Prostate gland (tissue), 2 donors: ENCODE data around the gene MFGE8. TPM values are rescaled to one million over a fixed set of nuclear protein-coding genes. Genes with fewer than 3 reads are reported as not detected.

Experiments used
- DNase-seq: peaks from one replicate; pipeline ENCODE4 v3.0.0-alpha.2; 2019; ENCODE audit warnings: low spot score
- H3K27ac ChIP-seq, 2 donors: fragments of 200-600 bp; sonication (generic); 2 replicates each; pipeline ENCODE4 v1.5.1; 2017 to 2019
- H3K27me3 ChIP-seq: fragments of 200-600 bp; sonication (generic); replicated peaks from 2 replicates; pipeline ENCODE4 v1.5.1; 2019; ENCODE audit not compliant: insufficient read depth
- H3K36me3 ChIP-seq, 2 donors: fragments of 200-600 bp; sonication (generic); 1 replicate in 1 of 2; 2 replicates in 1 of 2; pipeline versions ENCODE4 v1.5.1 to v1.8.1; 2017 to 2019
- H3K4me1 ChIP-seq: fragments of 200-600 bp; sonication (generic); replicated peaks from 2 replicates; pipeline ENCODE4 v1.5.1; 2019
- H3K4me3 ChIP-seq, 2 donors: fragments of 200-600 bp; sonication (generic); 2 replicates each; pipeline ENCODE4 v1.5.1; 2017 to 2019
- H3K9me3 ChIP-seq: fragments of 200-600 bp; sonication (generic); 2 replicates; pipeline ENCODE4 v1.5.1; 2017
- POLR2A ChIP-seq: fragments of 450-650 bp; IDR thresholded peaks from one replicate; pipeline ENCODE4 v1.6.1; 2016; ENCODE audit warnings: antibody characterized with exemption, mild to moderate bottlenecking
- POLR2AphosphoS5 ChIP-seq: sonication (generic); formaldehyde crosslinking; IDR thresholded peaks from one replicate; pipeline ENCODE4 v1.6.1; 2017; ENCODE audit warnings: antibody characterized with exemption
- WGBS: methylation state at CpG from one replicate; pipeline ENCODE4 v1.1.5; 2018; 5-methylcytosine and 5-hydroxymethylcytosine counted together
- intact Hi-C: fragments of 100-400 bp; cut with DNase I; formaldehyde crosslinking; loops from one replicate; pipeline ENCODE4 v1.14.2; 2022
- total RNA-seq, 2 donors: library from RNA; depleted of rRNA; stranded (reverse); fragments of >200 nt; gene quantifications; one replicate each; pipeline ENCODE4 v1.1.0, GENCODE V29; 2016
- TF ChIP-seq, protein P1 (sequence below), 4 experiments: fragments of 200-600 bp in 2 of 4; fragments of 450-650 bp in 2 of 4; sonication (generic) in 2 of 4; IDR thresholded peaks; 1 replicate in 3 of 4; 2 replicates in 1 of 4; pipeline ENCODE4 v1.5.1; 2016 to 2019; ENCODE audit warnings: antibody characterized with exemption in 4 of 4, mild to moderate bottlenecking in 2 of 4, moderate library complexity in 2 of 4

The MFGE8 gene
- total RNA-seq, 2 donors from 2014 or later: 63.1 to 263 TPM

DNA sequence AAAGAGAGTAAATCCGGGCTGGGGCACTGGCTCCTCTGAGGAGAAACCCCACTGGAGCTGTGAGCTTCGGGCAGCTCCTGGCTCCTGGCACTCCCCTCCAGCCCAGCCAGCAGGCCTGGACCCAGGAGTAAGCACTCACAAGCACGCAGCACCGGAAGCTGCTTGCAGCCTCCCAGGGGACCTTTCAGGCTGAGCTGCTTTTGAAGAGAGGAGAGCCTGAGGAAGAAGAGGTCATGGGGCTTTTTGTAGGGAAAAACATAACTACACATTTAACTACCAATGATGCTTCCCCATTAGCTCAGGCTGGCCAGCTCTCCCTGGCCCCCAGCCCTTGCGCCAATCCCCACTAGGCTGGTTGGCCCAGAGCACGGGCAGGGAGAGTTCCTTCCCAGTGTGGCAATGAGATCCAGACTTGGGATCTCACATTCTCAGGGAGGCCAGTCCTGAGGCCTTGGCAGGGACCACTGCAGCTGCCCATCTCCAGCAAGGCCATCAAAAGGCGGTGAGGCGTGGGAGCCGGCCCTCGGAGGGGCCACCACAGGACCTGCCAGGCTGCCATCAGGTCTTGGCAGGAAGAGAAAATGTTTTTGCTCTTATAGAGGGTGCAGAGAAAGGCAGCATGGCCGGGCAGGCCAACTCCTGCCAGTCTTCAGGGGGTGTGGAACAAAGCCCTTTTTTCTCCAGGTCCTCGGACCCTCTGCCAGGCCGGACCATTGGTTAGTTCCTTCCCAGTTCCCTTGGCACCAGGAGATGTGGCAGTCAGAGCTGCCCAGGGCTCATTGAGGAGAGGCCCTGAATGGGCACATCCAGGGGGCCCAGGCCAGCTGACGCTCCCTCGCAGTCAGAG, 41.5 kb upstream of the MFGE8 start:
- no peak for DNase-seq
- no peak for TF ChIP-seq POLR2AphosphoS5
- TF ChIP-seq, protein P1, sequence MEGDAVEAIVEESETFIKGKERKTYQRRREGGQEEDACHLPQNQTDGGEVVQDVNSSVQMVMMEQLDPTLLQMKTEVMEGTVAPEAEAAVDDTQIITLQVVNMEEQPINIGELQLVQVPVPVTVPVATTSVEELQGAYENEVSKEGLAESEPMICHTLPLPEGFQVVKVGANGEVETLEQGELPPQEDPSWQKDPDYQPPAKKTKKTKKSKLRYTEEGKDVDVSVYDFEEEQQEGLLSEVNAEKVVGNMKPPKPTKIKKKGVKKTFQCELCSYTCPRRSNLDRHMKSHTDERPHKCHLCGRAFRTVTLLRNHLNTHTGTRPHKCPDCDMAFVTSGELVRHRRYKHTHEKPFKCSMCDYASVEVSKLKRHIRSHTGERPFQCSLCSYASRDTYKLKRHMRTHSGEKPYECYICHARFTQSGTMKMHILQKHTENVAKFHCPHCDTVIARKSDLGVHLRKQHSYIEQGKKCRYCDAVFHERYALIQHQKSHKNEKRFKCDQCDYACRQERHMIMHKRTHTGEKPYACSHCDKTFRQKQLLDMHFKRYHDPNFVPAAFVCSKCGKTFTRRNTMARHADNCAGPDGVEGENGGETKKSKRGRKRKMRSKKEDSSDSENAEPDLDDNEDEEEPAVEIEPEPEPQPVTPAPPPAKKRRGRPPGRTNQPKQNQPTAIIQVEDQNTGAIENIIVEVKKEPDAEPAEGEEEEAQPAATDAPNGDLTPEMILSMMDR (IDR thresholded peaks at IDR 0.05): no peak
- TF ChIP-seq POLR2A: no peak
- WGBS: 80% methylated on average over 15 of the region's 15 CpGs

DNA sequence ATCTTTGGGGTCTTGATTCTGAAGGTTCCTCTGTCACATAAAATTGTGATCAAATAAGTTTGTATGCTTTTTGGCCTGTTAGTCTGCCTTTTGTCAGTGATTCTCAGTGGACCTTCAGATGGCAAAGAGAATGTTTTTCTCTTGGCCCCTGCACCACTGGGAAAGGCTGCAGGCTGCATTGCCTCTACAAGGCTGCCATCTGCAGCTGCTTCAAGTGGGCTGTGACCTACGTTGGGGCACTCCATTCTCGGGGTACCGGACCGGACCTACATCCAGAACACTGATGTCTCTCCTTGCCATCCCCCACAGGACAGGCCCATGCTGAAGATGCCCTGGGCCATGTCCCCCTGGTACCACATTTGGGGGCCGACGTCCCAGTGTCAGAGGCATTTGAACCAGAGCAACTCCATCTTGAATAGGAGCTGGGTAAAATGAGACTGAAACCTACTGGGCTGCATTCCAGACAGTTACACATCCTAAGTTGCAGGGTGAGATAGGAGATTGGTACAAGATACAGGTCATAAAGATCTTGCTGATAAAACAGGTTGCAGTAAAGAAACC, 37.5 kb upstream of the MFGE8 start:
- WGBS: 86% methylated on average over 6 of the region's 6 CpGs
- H3K27ac ChIP-seq: no peak overlapping the region
- H3K4me1 ChIP-seq: no peaks in the 10 kb centered on the region
- DNase-seq: no peak
- no peaks in the 10 kb centered on the region for H3K9me3 ChIP-seq
- no peaks in the 10 kb centered on the region for H3K36me3 ChIP-seq
- H3K27me3 ChIP-seq: no peaks in the 10 kb centered on the region
- H3K4me3 ChIP-seq: no peak overlapping the region
- intact Hi-C loops: no loop called here
- no peak for TF ChIP-seq POLR2A
- TF ChIP-seq, protein P1 (IDR thresholded peaks at IDR 0.05): no peak
- no peak for TF ChIP-seq POLR2AphosphoS5

More for the DNA sequence above, 41.5 kb upstream of the MFGE8 start:
- Histone ChIP-seq H3K27me3 (no peaks in the 10 kb centered on the region), H3K4me1 (no peaks in the 10 kb centered on the region), H3K27ac (no peak overlapping the region), H3K36me3 (no peaks in the 10 kb centered on the region), H3K4me3 (no peak overlapping the region), H3K9me3 (no peaks in the 10 kb centered on the region)
- intact Hi-C loops: no loop called here

DNA sequence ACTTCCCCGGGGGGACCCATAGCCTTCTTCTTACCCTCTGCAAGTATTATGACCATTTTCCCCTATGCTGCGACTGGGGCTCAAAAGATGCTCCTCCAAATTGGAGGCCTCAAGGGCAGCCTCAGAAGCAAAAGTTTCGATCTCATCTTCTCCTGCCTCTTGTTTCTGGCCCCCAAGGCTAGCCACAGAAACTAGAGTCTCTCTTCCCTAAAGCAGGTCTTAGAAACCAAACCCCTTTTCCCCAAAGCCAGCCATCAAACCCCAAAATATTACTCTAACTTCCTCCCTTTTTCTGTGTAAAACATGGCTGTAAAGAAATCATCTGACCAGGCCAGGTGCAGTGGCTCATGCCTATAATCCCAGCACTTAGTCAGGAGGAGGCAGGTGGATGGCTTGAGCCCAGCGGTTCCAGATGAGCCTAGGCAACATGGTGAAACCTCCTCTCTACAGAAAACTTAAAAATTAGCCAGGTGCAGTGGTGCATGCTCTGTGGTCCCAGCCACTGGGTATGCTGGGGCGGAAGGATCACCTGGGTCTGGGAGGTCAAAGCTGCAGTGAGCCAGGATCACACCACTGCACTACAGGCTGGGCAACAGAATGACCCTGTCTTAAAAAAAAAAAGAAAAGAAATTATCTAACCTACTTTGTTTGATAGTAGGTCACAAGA, 36.7 kb upstream of the MFGE8 start:
- intact Hi-C loops: no loop called here
- DNase-seq: no peak
- 97% methylated on average over 5 of the region's 5 CpGs for WGBS
- TF ChIP-seq, protein P1 (IDR thresholded peaks at IDR 0.05): no peak
- TF ChIP-seq POLR2AphosphoS5 (no peak), POLR2A (no peak)
- no peak overlapping the region for H3K4me3 ChIP-seq
- H3K4me1 ChIP-seq: no peaks in the 10 kb centered on the region
- no peaks in the 10 kb centered on the region for H3K36me3 ChIP-seq
- no peaks in the 10 kb centered on the region for H3K9me3 ChIP-seq
- no peak overlapping the region for H3K27ac ChIP-seq
- H3K27me3 ChIP-seq: no peaks in the 10 kb centered on the region

DNA sequence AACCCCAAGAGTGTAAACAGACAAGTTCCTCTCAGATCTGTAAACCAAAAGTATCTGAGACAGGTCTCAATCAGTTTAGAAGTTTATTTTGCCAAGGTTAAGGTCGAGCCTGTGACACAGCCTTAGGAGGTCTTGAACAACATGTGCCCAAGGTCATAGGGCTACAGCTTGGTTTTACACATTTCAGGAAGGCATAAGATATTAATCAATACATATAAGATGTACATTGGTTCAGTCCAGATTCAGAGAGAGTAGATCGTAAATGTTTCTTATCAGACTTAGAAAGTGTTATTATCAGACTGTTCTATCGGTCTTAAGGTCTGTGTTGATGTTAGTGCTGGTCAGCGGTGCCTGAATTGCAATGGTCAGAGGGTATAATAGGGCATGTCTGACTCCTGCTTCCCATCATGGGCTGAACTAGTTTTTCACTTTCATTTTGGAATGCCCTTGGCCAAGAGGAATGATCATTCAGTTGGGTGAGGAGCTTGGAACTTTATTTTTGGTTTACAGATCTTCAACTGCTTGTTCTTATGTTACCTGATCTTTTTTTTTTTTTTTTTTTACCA, 27.0 kb upstream of the MFGE8 start:
- WGBS: 72% methylated on average over 4 of the region's 4 CpGs

More for the DNA sequence above, 27.0 kb upstream of the MFGE8 start:
- Histone ChIP-seq H3K9me3 (no peaks in the 10 kb centered on the region), H3K27me3 (no peaks in the 10 kb centered on the region), H3K4me1 (no peaks in the 10 kb centered on the region), H3K36me3 (no peaks in the 10 kb centered on the region), H3K4me3 (no peak overlapping the region), H3K27ac (no peak overlapping the region)
- intact Hi-C loops: no loop called here
- TF ChIP-seq, protein P1 (IDR thresholded peaks at IDR 0.05): no peak
- TF ChIP-seq POLR2AphosphoS5: no peak
- TF ChIP-seq POLR2A: no peak
- DNase-seq: no peak
